Activated CD8-positive, alpha-beta T cell treated with anti-CD3 and anti-CD28 coated beads for 36 hours (primary cell): Measurements from ENCODE around the gene PPL. TPM values are rescaled to one million over a fixed set of nuclear protein-coding genes. Genes with fewer than 3 reads are reported as not detected.

Source experiments
- ATAC-seq: fragments of 200-7000 bp; cut with Tn5 transposase; one replicate; pipeline ENCODE4 v1.10.0; 2021; ENCODE audit warnings: mild to moderate bottlenecking, moderate library complexity
- CTCF ChIA-PET: fragments of 350-600 bp; sonication (Branson Sonifier 250); formaldehyde crosslinking; loops from one replicate; lab custom pipeline; 2021; ENCODE audit warnings: antibody characterized with exemption; lab: Charles Lee
- POLR2A ChIA-PET: fragments of 350-600 bp; sonication (Branson Sonifier 250); formaldehyde crosslinking; loops from one replicate; lab custom pipeline; 2021; ENCODE audit warnings: antibody characterized with exemption; lab: Charles Lee
- DNase-seq: peaks from one replicate; pipeline ENCODE4 v3.0.0-alpha.2; 2020
- H3K27ac Mint-ChIP-seq: one replicate; pipeline ENCODE4 v1.8.0; 2021; ENCODE audit warnings: mild to moderate bottlenecking, mixed read lengths
- H3K27me3 Mint-ChIP-seq: one replicate; pipeline ENCODE4 v1.8.0; 2021; ENCODE audit warnings: mixed read lengths
- H3K36me3 Mint-ChIP-seq: one replicate; pipeline ENCODE4 v1.8.0; 2021; ENCODE audit warnings: low read depth, mixed read lengths
- H3K4me1 Mint-ChIP-seq: one replicate; pipeline ENCODE4 v1.8.0; 2021; ENCODE audit warnings: low read depth, mixed read lengths
- H3K4me3 Mint-ChIP-seq: one replicate; pipeline ENCODE4 v1.8.0; 2021; ENCODE audit warnings: mild to moderate bottlenecking, moderate library complexity, mixed read lengths
- H3K9me3 Mint-ChIP-seq: one replicate; pipeline ENCODE4 v1.8.0; 2021; ENCODE audit warnings: mixed read lengths
- CTCF ChIP-seq: fragments of 200-600 bp; IDR thresholded peaks from one replicate; pipeline ENCODE4 v1.8.0; 2022; ENCODE audit warnings: antibody characterized with exemption, mild to moderate bottlenecking
- intact Hi-C: fragments of 100-400 bp; cut with micrococcal nuclease; formaldehyde crosslinking; loops from one replicate; pipeline ENCODE4 v1.10.0; 2022
- total RNA-seq, 2 experiments: library from RNA; stranded (reverse); gene quantifications; one replicate each; pipeline ENCODE4 v1.2.3, GENCODE V29; 2021

Gene PPL
- total RNA-seq, 2 experiments from 2014 or later, result 0.05 TPM; not detected in 1

DNA sequence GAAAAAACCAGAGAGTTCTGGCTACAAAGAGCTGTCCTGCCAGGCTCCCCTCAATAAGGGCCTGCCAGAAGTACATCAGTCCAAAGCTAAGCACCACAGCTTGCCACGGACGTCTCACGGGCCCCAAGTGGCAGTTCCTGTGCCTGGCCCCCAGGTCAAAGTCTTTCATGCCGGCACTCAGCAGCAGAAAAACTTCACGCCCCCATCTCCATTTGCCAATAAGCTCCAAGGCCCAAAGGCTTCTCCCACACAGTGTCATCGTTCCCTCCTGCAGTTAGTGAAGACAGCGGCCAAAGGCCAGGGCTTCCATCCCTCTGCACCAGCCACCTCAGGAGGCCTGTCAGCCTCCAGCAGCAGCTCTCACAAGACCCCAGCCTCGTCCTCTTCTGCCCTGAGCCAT is 62.3 kb downstream of the PPL start:
- H3K4me1 Mint-ChIP-seq, result no peaks in the 10 kb centered on the region
- CTCF ChIA-PET, result no interaction called here
- no peak overlapping the region for H3K27ac Mint-ChIP-seq

GRCh38 chr16:4873091-4873490 is 63.9 kb downstream of the PPL start:
- Mint-ChIP-seq H3K36me3 (peaks cover 24% of the 10 kb centered on the region), H3K4me3 (no peak overlapping the region), H3K27me3 (no peaks in the 10 kb centered on the region), H3K27ac (no peak overlapping the region), H3K9me3 (no peaks in the 10 kb centered on the region), H3K4me1 (no peaks in the 10 kb centered on the region)
- POLR2A ChIA-PET, result interaction anchor here (1.4 kb wide), 1 partner anchor 10 kb away, joined by 4 read pairs; no protein-coding TSS in a partner anchor
- no peak for TF ChIP-seq CTCF
- CTCF ChIA-PET, result interaction anchor here (0.9 to 1.1 kb wide), 2 partner anchors 11 to 83 kb away, joined by 3 read pairs; no protein-coding TSS in a partner anchor
- no peak for ATAC-seq
- no peak for DNase-seq
- intact Hi-C loops, result no loop called here

More for the DNA sequence above, 62.3 kb downstream of the PPL start:
- DNase-seq, result no peak
- no peak for TF ChIP-seq CTCF
- H3K4me3 Mint-ChIP-seq, result no peak overlapping the region
- H3K9me3 Mint-ChIP-seq, result no peaks in the 10 kb centered on the region
- ATAC-seq, result no peak
- H3K27me3 Mint-ChIP-seq, result no peaks in the 10 kb centered on the region
- peaks cover 27% of the 10 kb centered on the region for H3K36me3 Mint-ChIP-seq
- POLR2A ChIA-PET, result no interaction called here
- intact Hi-C loops, result no loop called here

DNA sequence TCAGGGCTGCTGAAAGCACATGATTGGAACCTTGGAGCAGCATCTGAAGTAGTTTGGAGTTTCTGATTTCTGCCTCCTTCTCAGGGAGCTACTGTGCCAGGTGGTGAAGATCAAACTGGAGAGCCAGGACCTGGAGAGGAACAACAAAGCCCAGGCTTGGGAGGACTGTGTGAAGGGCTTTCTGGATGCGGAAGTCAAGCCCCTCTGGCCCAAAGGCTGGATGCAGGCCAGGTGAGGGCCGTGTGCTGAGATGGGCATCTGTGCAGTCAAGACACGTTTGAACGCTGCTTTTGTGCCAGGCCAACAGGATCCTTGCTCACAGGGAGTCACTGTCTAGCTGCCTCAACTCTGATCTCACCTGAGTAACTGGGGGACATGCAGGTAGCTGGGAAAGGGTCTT is 65.9 kb downstream of the PPL start:
- Mint-ChIP-seq H3K36me3 (peaks cover 24% of the 10 kb centered on the region), H3K9me3 (no peaks in the 10 kb centered on the region), H3K27me3 (no peaks in the 10 kb centered on the region), H3K4me1 (peaks cover 4% of the 10 kb centered on the region), H3K27ac (no peak overlapping the region), H3K4me3 (no peak overlapping the region)
- TF ChIP-seq CTCF, result no peak
- no peak for DNase-seq
- ChIA-PET POLR2A (no interaction called here), CTCF (no interaction called here)
- no peak for ATAC-seq
- intact Hi-C loops, result no loop called here

GRCh38 chr16:4870138-4870671 is 66.7 kb downstream of the PPL start:
- H3K27ac Mint-ChIP-seq, result no peak overlapping the region
- no peak for DNase-seq
- H3K27me3 Mint-ChIP-seq, result no peaks in the 10 kb centered on the region
- POLR2A ChIA-PET, result no interaction called here
- no peak for TF ChIP-seq CTCF
- H3K4me1 Mint-ChIP-seq, result peaks cover 4% of the 10 kb centered on the region
- no peak for ATAC-seq
- no peaks in the 10 kb centered on the region for H3K9me3 Mint-ChIP-seq
- H3K36me3 Mint-ChIP-seq, result peaks cover 22% of the 10 kb centered on the region
- CTCF ChIA-PET, result interaction anchor here (1.1 kb wide), 1 partner anchor 65 kb away, joined by 3 read pairs; no protein-coding TSS in a partner anchor
- no peak overlapping the region for H3K4me3 Mint-ChIP-seq
- intact Hi-C loops, result no loop called here

DNA sequence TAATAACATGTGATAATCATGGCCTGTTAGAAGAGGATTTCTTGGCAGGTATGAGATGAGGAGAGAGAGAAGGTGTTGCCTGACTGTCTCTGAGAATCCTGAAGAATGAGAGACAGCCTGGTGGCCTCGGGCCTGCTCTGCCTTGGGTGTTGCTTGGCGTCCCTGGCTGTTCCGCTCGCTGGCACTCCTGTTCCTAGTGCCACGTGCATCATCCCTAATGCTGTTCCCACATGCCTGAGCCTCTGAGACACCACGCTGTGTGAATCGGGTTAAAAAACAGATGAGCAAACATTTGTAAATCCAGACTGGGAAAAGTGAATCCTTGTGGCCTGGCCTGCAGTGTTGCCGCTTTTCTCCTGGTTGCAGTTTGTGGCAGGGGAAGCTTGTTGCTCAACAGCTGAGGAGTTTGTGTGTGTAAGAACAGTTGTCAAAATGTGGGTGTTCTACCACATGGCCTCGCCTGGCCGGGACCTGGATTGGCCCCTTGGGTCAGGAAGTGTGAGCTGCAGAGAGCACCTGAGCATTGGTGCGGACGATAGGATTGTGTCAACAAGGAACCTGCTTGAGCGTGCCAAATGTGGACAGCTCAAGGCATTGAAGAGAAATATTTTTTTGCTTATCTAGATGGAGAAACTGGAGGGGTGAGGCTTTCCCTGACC is 67.7 kb downstream of the PPL start:
- Mint-ChIP-seq H3K27me3 (no peaks in the 10 kb centered on the region), H3K4me1 (peaks cover 7% of the 10 kb centered on the region), H3K36me3 (peaks cover 22% of the 10 kb centered on the region), H3K9me3 (no peaks in the 10 kb centered on the region), H3K27ac (no peak overlapping the region), H3K4me3 (no peak overlapping the region)
- intact Hi-C loops, result no loop called here
- ATAC-seq (no peak), DNase-seq (no peak)
- ChIA-PET POLR2A (no interaction called here), CTCF (interaction anchor here (1.1 kb wide), 1 partner anchor 66 kb away, joined by 3 read pairs; no protein-coding TSS in a partner anchor)
- TF ChIP-seq CTCF, result no peak
